Measurements from ENCODE around the gene STAMBP.

- TF ChIP-seq POLR2A (IDR thresholded peaks at IDR 0.05; ENCODE audit: low read depth, low read length) = no peak
- no peak for TF ChIP-seq POLR2AphosphoS5 (IDR thresholded peaks at IDR 0.05; ENCODE audit: low read depth, low read length)
- TF ChIP-seq TAF1 (IDR thresholded peaks at IDR 0.05; ENCODE audit: low read depth, low read length) = no peak
- TF ChIP-seq PAX5 (IDR thresholded peaks at IDR 0.05; ENCODE audit: insufficient read depth, low read length, severe bottlenecking) = no peak
- no peak for TF ChIP-seq POU2F2 (IDR thresholded peaks at IDR 0.05; ENCODE audit: low read depth, low read length)
Observed at GRCh38 chr2:73844087-73844486, 15.3 kb downstream of the STAMBP start.

Measured in GM12891 (cell line).